Hepatocyte (in vitro differentiated cells): ENCODE data around the gene DCAF8. TPM values are rescaled to one million over a fixed set of nuclear protein-coding genes. Genes with fewer than 3 reads are reported as not detected.

ENCODE experiments used
- DNase-seq: peaks from one replicate; pipeline ENCODE4 v3.0.0-alpha.2; 2016; ENCODE audit warnings: low spot score
- H2AFZ ChIP-seq: fragments of 200-600 bp; sonication (generic); 2 replicates; pipeline ENCODE4 v1.6.0; 2016; ENCODE audit warnings: antibody characterized with exemption, mild to moderate bottlenecking
- H3K27ac ChIP-seq: fragments of 200-600 bp; sonication (generic); 2 replicates; pipeline ENCODE4 v1.5.1; 2016; ENCODE audit warnings: mild to moderate bottlenecking
- H3K27me3 ChIP-seq: fragments of 200-600 bp; sonication (generic); 2 replicates; pipeline ENCODE4 v1.6.1; 2016
- H3K36me3 ChIP-seq: fragments of 200-600 bp; sonication (generic); replicated peaks from 2 replicates; pipeline ENCODE4 v1.5.1; 2016; ENCODE audit warnings: low read depth; ENCODE audit not compliant: insufficient read depth
- H3K4me1 ChIP-seq: fragments of 200-600 bp; sonication (generic); 2 replicates; pipeline ENCODE4 v1.5.1; 2016; ENCODE audit warnings: mild to moderate bottlenecking, moderate library complexity; ENCODE audit not compliant: insufficient read depth
- H3K4me2 ChIP-seq: fragments of 200-600 bp; sonication (generic); 2 replicates; pipeline ENCODE4 v1.6.0; 2016
- H3K4me3 ChIP-seq: fragments of 200-600 bp; sonication (generic); 2 replicates; pipeline ENCODE4 v1.5.1; 2016; ENCODE audit warnings: mild to moderate bottlenecking
- H3K79me2 ChIP-seq: fragments of 200-600 bp; sonication (generic); 2 replicates; pipeline ENCODE4 v1.6.0; 2017; ENCODE audit warnings: mild to moderate bottlenecking
- H3K9me2 ChIP-seq: fragments of 200-600 bp; sonication (generic); replicated peaks from 2 replicates; pipeline ENCODE4 v1.6.0; 2017; ENCODE audit warnings: mild to moderate bottlenecking; ENCODE audit not compliant: insufficient read depth
- H3K9me3 ChIP-seq: fragments of 200-600 bp; sonication (generic); 2 replicates; pipeline ENCODE4 v1.5.1; 2016; ENCODE audit warnings: low read depth, mild to moderate bottlenecking
- H4K20me1 ChIP-seq: fragments of 200-600 bp; sonication (generic); 2 replicates; pipeline ENCODE4 v1.6.0; 2016; ENCODE audit warnings: mild to moderate bottlenecking; ENCODE audit not compliant: insufficient read depth, poor library complexity, severe bottlenecking
- CTCF ChIP-seq: fragments of 200-600 bp; sonication (generic); IDR thresholded peaks from 2 replicates; pipeline ENCODE4 v1.5.1; 2016; ENCODE audit warnings: antibody characterized with exemption, mild to moderate bottlenecking; ENCODE audit not compliant: poor library complexity
- EZH2 ChIP-seq: fragments of 200-600 bp; sonication (generic); IDR thresholded peaks from 2 replicates; pipeline ENCODE4 v1.6.1; 2016; ENCODE audit warnings: antibody characterized with exemption, mild to moderate bottlenecking, borderline replicate concordance
- EZH2phosphoT487 ChIP-seq: fragments of 200-600 bp; sonication (generic); IDR thresholded peaks from one replicate; pipeline ENCODE4 v1.6.1; 2018; ENCODE audit warnings: antibody characterized with exemption, mild to moderate bottlenecking, low read depth, moderate library complexity; ENCODE audit not compliant: unreplicated experiment, severe bottlenecking
- WGBS: methylation state at CpG from one replicate; pipeline ENCODE4 v1.1.6; 2016; ENCODE audit warnings: low lambda C conversion rate; ENCODE audit errors: missing lambda C conversion rate; 5-methylcytosine and 5-hydroxymethylcytosine counted together
- polyA plus RNA-seq: library from polyadenylated mRNA; unstranded; fragments of >200 nt; fragmentation: Nextera tagmentation; extraction: Ambion mirVana; gene quantifications from 2 replicates; pipeline ENCODE4 v1.2.1, GENCODE V29; 2016
- total RNA-seq: library from RNA; depleted of rRNA; stranded (reverse); fragments of >200 nt; gene quantifications from 2 replicates; pipeline ENCODE4 v1.2.3, GENCODE V29; 2014

The DCAF8 gene
- total and polyA plus RNA-seq, 2 experiments from 2014 or later = 95.1 to 110 TPM

- H3K9me3 ChIP-seq = no peaks in the 10 kb centered on the region
- no peaks in the 10 kb centered on the region for H3K79me2 ChIP-seq
- H3K9me2 ChIP-seq = no peaks in the 10 kb centered on the region
- 85% methylated on average over 7 of the region's 7 CpGs for WGBS
- TF ChIP-seq EZH2phosphoT487 = no peak
- no peak overlapping the region for H3K4me2 ChIP-seq
- H3K4me1 ChIP-seq = peaks cover 6% of the 10 kb centered on the region
- H4K20me1 ChIP-seq = no peaks in the 10 kb centered on the region
- H2AFZ ChIP-seq = no peak overlapping the region
- H3K36me3 ChIP-seq = no peaks in the 10 kb centered on the region
- H3K27me3 ChIP-seq = no peaks in the 10 kb centered on the region
- H3K4me3 ChIP-seq = no peak overlapping the region
- no peak for DNase-seq
- H3K27ac ChIP-seq = no peak overlapping the region
Observed at GRCh38 chr1:160187407-160187806, 74.9 kb downstream of the DCAF8 start.

GRCh38 chr1:160186729-160187128 lies 75.6 kb downstream of the DCAF8 start:
- Histone ChIP-seq H3K27ac (no peak overlapping the region), H2AFZ (no peak overlapping the region), H3K4me1 (peaks cover 6% of the 10 kb centered on the region), H3K4me2 (no peak overlapping the region), H3K27me3 (no peaks in the 10 kb centered on the region), H3K9me2 (no peaks in the 10 kb centered on the region), H4K20me1 (no peaks in the 10 kb centered on the region), H3K36me3 (no peaks in the 10 kb centered on the region), H3K9me3 (no peaks in the 10 kb centered on the region), H3K4me3 (no peak overlapping the region), H3K79me2 (no peaks in the 10 kb centered on the region)
- 53% methylated on average over 2 of the region's 2 CpGs for WGBS
- no peak for DNase-seq
- no peak for TF ChIP-seq EZH2phosphoT487

- no peaks in the 10 kb centered on the region for H3K27me3 ChIP-seq
- no peaks in the 10 kb centered on the region for H3K79me2 ChIP-seq
- WGBS = 88% methylated on average over 7 of the region's 7 CpGs
- no peaks in the 10 kb centered on the region for H3K9me3 ChIP-seq
- no peak overlapping the region for H3K27ac ChIP-seq
- no peak overlapping the region for H3K4me3 ChIP-seq
- no peak overlapping the region for H2AFZ ChIP-seq
- TF ChIP-seq EZH2phosphoT487 = no peak
- no peak for TF ChIP-seq EZH2
- TF ChIP-seq CTCF = no peak
- no peak overlapping the region for H3K4me2 ChIP-seq
- peaks cover 6% of the 10 kb centered on the region for H3K4me1 ChIP-seq
- no peaks in the 10 kb centered on the region for H3K9me2 ChIP-seq
- no peaks in the 10 kb centered on the region for H3K36me3 ChIP-seq
- no peaks in the 10 kb centered on the region for H4K20me1 ChIP-seq
- no peak for DNase-seq
Observed at GRCh38 chr1:160186246-160186645, 76.1 kb downstream of the DCAF8 start.

GRCh38 chr1:160179336-160179735 lies 83.0 kb downstream of the DCAF8 start:
- no peak for DNase-seq
- Histone ChIP-seq H3K36me3 (no peaks in the 10 kb centered on the region), H2AFZ (no peak overlapping the region), H3K9me2 (no peaks in the 10 kb centered on the region), H3K4me1 (no peaks in the 10 kb centered on the region), H4K20me1 (no peaks in the 10 kb centered on the region), H3K9me3 (no peaks in the 10 kb centered on the region), H3K27me3 (no peaks in the 10 kb centered on the region), H3K4me2 (no peak overlapping the region), H3K4me3 (no peak overlapping the region), H3K27ac (no peak overlapping the region), H3K79me2 (no peaks in the 10 kb centered on the region)
- 98% methylated on average over 4 of the region's 4 CpGs for WGBS
- TF ChIP-seq EZH2 (no peak), EZH2phosphoT487 (no peak), CTCF (no peak)
